GM12875 (cell line): ENCODE results near the gene MTA1.

ENCODE experiments used
- H3K4me3 ChIP-seq: one replicate; pipeline ENCODE4 v1.5.1; 2011; ENCODE audit warnings: low read depth, low read length, control low read depth
- TF ChIP-seq, protein P1 (sequence below): IDR thresholded peaks from 2 replicates; pipeline ENCODE4 v1.5.1; 2011; ENCODE audit warnings: low read depth, mild to moderate bottlenecking, control low read depth, inconsistent platforms, low read length, moderate library complexity, borderline replicate concordance; ENCODE audit not compliant: insufficient read depth

MTA1 gene

DNA sequence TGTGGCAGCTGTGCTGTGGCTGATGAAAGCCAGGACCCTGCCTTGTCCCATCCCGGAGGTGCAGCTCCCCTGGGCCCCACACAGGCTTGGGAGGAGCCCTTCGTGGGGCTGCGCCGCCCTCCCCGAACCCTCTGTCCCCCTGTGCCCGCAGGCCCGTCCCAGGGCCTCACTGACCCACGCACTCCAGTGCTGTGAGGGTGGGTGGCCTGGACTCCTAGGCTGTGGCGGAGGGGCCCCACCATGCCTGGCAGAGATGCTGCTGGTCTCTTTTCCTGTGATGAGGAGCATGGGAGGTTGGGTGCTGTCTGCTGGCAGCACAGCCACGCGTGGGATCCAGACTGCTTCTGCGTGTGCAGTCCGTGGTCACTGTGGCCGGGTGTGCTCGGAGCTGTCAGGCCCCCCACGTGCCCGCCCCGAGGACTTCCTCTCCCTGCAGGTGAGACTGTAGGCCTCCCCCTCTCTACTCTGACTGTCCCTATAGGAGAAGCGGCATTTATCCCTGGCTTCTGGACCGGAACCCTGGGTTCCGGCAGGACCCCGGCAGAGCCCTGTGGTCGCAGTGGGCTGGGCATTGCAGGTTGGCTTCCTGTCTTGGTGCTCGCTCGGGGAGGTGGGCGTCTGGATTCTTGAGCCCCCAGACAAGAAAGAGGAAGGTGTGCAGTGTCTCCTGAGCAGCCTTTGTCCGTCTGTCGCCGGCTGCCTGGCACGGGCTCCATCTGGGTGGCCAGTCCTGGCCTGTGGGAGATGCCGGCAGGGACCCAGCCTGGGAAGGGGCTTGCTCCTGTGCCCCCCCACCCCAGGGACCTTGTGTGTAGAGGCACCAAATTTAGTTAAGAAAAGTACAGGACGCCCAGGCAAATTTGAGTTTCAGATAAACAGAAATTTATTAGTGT is 2.3 kb downstream of the MTA1 start:
- TF ChIP-seq, protein P1, sequence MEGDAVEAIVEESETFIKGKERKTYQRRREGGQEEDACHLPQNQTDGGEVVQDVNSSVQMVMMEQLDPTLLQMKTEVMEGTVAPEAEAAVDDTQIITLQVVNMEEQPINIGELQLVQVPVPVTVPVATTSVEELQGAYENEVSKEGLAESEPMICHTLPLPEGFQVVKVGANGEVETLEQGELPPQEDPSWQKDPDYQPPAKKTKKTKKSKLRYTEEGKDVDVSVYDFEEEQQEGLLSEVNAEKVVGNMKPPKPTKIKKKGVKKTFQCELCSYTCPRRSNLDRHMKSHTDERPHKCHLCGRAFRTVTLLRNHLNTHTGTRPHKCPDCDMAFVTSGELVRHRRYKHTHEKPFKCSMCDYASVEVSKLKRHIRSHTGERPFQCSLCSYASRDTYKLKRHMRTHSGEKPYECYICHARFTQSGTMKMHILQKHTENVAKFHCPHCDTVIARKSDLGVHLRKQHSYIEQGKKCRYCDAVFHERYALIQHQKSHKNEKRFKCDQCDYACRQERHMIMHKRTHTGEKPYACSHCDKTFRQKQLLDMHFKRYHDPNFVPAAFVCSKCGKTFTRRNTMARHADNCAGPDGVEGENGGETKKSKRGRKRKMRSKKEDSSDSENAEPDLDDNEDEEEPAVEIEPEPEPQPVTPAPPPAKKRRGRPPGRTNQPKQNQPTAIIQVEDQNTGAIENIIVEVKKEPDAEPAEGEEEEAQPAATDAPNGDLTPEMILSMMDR, result no peak
- peak overlapping the region; percentile 94 for H3K4me3 ChIP-seq

DNA sequence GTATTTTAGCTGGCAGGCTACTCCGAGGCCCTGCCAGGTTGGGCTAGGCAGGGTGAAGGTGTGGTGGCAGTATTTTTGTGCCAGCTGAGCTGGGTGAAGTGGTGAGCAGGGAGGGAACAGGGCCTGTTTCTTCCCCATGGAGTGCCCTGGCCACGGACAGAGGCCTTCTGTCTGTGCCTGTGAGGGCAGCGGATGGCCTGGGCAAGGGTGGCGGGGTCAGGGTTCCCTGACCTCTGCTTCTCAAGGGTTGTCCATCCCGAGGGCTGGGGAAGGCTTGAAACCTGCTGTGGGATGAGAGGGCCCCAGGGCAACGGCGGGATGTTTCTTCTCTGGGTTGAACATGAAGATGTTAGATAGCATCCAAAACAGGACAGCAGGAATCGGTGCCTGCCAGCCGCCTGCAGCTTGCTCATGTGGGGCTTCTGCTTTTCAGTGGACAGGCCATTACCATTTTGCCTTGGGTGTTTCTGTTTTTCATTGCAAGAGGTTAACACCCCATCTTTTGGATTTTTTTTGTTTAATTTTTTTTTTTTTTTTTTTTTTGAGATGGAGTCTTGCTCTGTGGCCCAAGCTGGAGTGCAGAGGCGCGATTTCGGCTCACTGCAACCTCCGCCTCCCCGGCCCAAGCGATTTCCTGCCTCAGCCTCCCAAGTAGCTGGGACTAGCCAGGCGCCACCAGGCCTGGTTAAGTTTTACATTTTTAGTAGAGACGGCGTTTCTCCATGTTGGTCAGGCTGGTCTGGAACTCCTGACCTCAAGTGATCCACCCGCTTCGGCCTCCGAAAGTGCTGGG is 3.3 kb downstream of the MTA1 start:
- TF ChIP-seq, protein P1, result no peak
- H3K4me3 ChIP-seq, result no peak overlapping the region

DNA sequence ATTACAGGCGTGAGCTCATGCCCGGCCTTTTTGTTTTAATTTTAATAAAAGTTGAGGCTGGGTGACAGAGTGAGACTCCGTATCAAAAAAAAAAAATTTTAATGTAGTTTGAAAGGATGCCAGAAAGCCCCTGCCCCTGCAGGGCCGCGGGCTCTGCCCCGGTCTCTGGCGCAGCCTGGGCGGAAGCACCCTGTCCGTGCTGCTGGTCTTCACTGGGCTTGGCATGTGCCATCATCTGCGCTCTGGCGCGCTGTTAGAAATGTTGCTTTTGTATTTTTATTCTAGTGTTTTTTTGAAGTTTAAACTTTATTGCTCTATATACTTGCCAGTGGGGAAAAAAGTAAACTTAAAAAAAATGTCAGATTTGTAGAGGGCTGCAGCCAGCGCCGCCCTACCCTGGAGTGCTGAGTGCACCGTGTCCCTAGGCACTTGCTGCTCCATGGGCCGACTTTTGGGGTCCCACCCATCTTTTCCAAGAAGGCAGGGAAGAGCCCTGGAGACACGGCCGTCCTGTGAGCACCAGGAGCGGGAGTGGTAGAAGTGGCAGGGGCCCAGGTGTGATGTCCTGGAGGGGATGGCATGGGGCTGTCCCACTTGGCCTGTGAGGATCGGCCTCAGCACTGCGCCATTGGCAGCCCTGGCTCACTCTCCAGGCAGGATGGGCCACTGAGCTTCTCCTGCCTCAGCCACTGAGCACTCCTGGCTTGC is 4.0 kb downstream of the MTA1 start:
- H3K4me3 ChIP-seq, result no peak overlapping the region
- TF ChIP-seq, protein P1, result no peak

DNA sequence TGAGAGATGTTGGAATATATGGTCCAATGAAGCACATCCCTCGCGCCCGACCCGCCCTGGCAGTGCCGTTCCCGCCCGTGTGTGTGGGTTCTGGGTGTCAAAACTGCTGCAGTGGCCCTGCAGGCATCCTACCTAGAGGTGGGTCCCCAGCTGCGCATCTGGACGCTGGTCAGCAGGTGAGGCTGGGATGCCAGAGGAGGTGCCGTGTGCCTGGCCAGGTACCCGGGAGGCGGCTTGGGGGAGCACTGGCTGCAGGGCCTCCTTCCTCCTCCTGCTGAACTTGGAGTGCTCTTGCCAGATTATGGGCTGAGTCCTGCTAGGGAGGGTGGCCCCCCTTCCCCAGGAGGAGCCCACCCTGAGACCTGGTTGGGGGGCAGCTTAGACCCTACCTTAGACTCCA is 5.2 kb downstream of the MTA1 start:
- TF ChIP-seq, protein P1, result no peak
- H3K4me3 ChIP-seq, result no peak overlapping the region

DNA sequence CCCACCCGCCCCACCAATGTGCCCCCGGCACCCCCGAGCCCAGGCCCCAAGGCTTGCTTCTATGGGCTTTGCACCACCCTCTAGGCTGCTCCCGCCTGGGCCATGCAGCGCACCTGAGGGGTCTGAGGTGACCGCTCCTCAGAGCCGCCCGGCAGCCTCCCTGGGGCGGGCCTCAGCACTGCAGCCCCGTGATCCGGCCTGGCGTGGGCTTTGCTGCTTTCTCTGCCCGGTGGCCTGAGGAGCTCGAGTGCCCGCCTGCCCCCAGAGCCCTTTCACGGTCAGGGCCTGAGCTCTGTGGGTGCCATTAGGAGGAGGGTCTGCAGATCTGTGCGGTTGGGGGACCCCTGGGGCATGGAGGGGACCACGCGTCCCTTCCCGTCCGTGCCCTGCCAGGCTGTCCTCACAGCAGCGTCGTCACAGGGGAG is 6.2 kb downstream of the MTA1 start:
- H3K4me3 ChIP-seq, result no peak overlapping the region
- TF ChIP-seq, protein P1, result no peak

DNA sequence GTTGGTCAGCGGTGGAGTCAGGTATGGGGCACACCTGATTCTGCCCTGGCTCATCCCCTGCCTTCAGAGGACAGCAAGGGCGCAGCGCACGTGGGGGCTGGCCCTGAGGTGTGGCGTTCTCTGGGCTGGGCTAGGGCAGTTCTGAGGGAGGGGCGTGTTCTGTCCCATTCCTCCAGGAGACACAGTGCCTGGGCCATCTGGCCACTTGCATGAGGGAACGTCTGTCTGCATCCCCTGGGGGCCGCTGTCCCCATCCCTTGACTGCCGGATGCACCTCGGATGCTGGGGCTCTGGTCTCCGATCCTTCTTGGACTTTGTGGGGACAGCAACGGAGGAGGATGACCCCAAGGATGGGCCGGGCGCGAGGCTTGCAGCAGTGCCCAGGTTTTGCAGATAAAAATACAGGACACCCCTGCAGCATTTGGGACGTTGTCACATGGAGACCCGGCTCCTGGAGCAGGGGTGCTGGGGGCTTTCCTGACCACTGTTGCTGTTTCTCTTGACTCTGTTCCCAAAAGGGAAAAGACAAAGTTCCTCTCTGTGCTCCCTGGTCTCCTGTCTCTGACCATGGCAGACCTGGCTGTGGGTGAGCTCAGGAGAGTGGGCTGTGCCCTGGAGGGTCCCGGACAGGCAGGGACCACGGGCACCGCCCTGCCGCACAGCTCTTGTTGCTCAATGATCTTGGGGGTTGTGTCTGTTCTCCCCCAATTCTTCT is 6.9 kb downstream of the MTA1 start:
- no peak overlapping the region for H3K4me3 ChIP-seq
- TF ChIP-seq, protein P1, result no peak
